CD8-positive, alpha-beta memory T cell (primary cell): ENCODE results near the gene PDSS2. TPM values are rescaled to one million over a fixed set of nuclear protein-coding genes. Genes with fewer than 3 reads are reported as not detected.

Experiments
- CTCF ChIA-PET: fragments of 350-600 bp; sonication (Branson Sonifier 250); formaldehyde crosslinking; loops from one replicate; lab custom pipeline; 2021; ENCODE audit warnings: antibody characterized with exemption; lab: Charles Lee
- POLR2A ChIA-PET: fragments of 350-600 bp; sonication (Branson Sonifier 250); formaldehyde crosslinking; loops from one replicate; lab custom pipeline; 2021; ENCODE audit warnings: antibody characterized with exemption; lab: Charles Lee
- DNase-seq, 5 donors: peaks; one replicate each; pipeline versions ENCODE4 v3.0.0 to v3.0.0-alpha.2; 2020 to 2022; ENCODE audit warnings: mixed read lengths in 1 of 5
- H3K27ac ChIP-seq: one replicate; pipeline ENCODE4 v1.7.0; 2013; ENCODE audit warnings: low read depth, mild to moderate bottlenecking, low read length, moderate library complexity
- H3K27me3 ChIP-seq: 2 replicates; pipeline ENCODE4 v1.7.0; 2013; ENCODE audit warnings: low read length, mild to moderate bottlenecking; ENCODE audit not compliant: insufficient read depth, poor library complexity, severe bottlenecking
- H3K36me3 ChIP-seq: 2 replicates; pipeline ENCODE4 v1.7.0; 2013; ENCODE audit warnings: mild to moderate bottlenecking, low read length, moderate library complexity; ENCODE audit not compliant: insufficient read depth
- H3K4me1 ChIP-seq: 2 replicates; pipeline ENCODE4 v1.7.0; 2013; ENCODE audit warnings: mild to moderate bottlenecking, low read length, moderate library complexity; ENCODE audit not compliant: insufficient read depth
- H3K4me3 ChIP-seq: 2 replicates; pipeline ENCODE4 v1.7.0; 2013; ENCODE audit warnings: mild to moderate bottlenecking, low read length
- H3K9me3 ChIP-seq: 2 replicates; pipeline ENCODE4 v1.7.0; 2013; ENCODE audit warnings: mild to moderate bottlenecking, low read length
- H3K27ac Mint-ChIP-seq, 8 donors: one replicate each; pipeline ENCODE4 v1.8.0; 2020 to 2021; ENCODE audit warnings: mixed read lengths in 8 of 8, mild to moderate bottlenecking in 6 of 8, inconsistent platforms in 3 of 8, moderate library complexity in 3 of 8
- H3K27me3 Mint-ChIP-seq, 2 donors: one replicate each; pipeline ENCODE4 v1.8.0; 2020 to 2021; ENCODE audit warnings: mixed read lengths in 2 of 2, mild to moderate bottlenecking in 1 of 2, moderate library complexity in 1 of 2
- H3K36me3 Mint-ChIP-seq, 3 donors: one replicate each; pipeline ENCODE4 v1.8.0; 2020 to 2021; ENCODE audit warnings: mixed read lengths in 3 of 3, inconsistent platforms in 1 of 3, mild to moderate bottlenecking in 1 of 3
- H3K4me1 Mint-ChIP-seq, 3 donors: one replicate each; pipeline ENCODE4 v1.8.0; 2020 to 2021; ENCODE audit warnings: mixed read lengths in 3 of 3, inconsistent platforms in 1 of 3, mild to moderate bottlenecking in 1 of 3
- H3K4me3 Mint-ChIP-seq, 7 donors: one replicate each; pipeline ENCODE4 v1.8.0; 2020 to 2021; ENCODE audit warnings: mixed read lengths in 7 of 7, mild to moderate bottlenecking in 6 of 7, moderate library complexity in 4 of 7, inconsistent platforms in 2 of 7
- H3K9me3 Mint-ChIP-seq, 5 donors: one replicate each; pipeline ENCODE4 v1.8.0; 2020 to 2022; ENCODE audit warnings: mixed read lengths in 5 of 5, mild to moderate bottlenecking in 3 of 5, moderate library complexity in 2 of 5, inconsistent platforms in 1 of 5
- polyA plus RNA-seq: library from polyadenylated mRNA; unstranded; fragments of 300-500 nt; fragmentation: Illumina TruSeq; gene quantifications from one replicate; pipeline ENCODE4 v1.2.3, GENCODE V29; 2021
- total RNA-seq, 2 experiments: library from RNA; stranded (reverse); gene quantifications; one replicate each; pipeline ENCODE4 v1.2.3, GENCODE V29; 2021

PDSS2 gene
- total and polyA plus RNA-seq, 3 experiments from 2014 or later: 13.4 to 14.2 (median 13.7) TPM

DNA sequence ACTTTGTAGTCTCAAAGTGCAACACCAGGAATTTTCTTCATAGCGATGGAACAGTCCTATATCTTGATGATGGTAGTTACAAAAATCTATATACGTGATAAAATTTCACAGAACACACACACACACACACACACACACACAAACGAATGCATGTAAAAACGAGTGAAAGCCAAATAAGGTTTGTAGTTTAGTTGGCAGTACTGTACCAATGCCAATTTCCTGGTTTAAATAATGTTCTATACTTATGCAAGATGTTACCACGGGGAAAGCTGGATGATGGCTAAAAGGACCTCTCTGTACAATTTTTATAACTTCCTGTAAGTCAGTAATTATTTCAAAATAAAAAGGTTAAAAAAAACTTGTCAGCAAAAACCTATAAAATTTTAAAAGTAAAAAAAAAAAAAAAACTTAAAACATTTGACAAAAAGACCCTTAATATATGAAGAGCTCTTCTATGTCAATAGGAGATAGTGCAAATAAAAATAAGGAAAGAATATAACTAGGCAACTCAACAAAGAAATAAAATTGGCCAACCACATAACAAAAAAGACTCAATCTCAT is 37.6 kb downstream of the PDSS2 start:
- Mint-ChIP-seq H3K27ac (no peak overlapping the region), H3K27me3 (no peaks in the 10 kb centered on the region), H3K4me1 (peaks cover 23 to 47% (median 46%) of the 10 kb centered on the region in 3 donors), H3K36me3 (peaks cover 10 to 19% (median 12%) of the 10 kb centered on the region in 3 donors), H3K4me3 (no peak overlapping the region), H3K9me3 (peaks cover 0 to 11% (median 7%) of the 10 kb centered on the region in 5 donors)
- ChIA-PET CTCF (no interaction called here), POLR2A (no interaction called here)
- DNase-seq: no peak
- no peak overlapping the region for H3K27ac ChIP-seq
- no peaks in the 10 kb centered on the region for H3K9me3 ChIP-seq
- H3K36me3 ChIP-seq: no peaks in the 10 kb centered on the region
- no peak overlapping the region for H3K4me3 ChIP-seq
- no peaks in the 10 kb centered on the region for H3K27me3 ChIP-seq
- no peaks in the 10 kb centered on the region for H3K4me1 ChIP-seq

DNA sequence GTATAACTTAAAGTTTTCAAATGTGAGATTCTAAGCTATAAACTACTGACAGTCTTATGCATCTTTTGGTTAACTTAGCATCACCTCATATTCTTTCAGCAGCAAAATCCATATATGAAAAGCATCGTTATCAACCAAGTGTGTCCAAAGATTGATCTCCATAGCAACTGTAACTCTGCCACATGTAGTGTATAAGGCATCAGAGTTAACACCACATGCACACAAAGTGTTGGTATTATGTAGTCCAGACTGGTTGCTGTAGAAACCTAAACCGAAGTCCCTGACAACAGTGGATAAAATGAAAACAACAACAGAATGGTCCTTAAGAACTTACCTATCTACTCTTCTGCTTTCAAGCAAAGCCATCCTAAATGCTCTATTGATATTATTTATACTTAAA is 39.6 kb downstream of the PDSS2 start:
- Histone ChIP-seq H3K27ac (no peak overlapping the region), H3K4me1 (no peaks in the 10 kb centered on the region), H3K36me3 (no peaks in the 10 kb centered on the region), H3K27me3 (no peaks in the 10 kb centered on the region), H3K9me3 (no peaks in the 10 kb centered on the region), H3K4me3 (no peak overlapping the region)
- no peaks in the 10 kb centered on the region for H3K9me3 Mint-ChIP-seq
- no peak for DNase-seq
- no peak overlapping the region for H3K4me3 Mint-ChIP-seq
- no peaks in the 10 kb centered on the region for H3K27me3 Mint-ChIP-seq
- ChIA-PET POLR2A (no interaction called here), CTCF (no interaction called here)
- H3K27ac Mint-ChIP-seq: no peak overlapping the region
- H3K4me1 Mint-ChIP-seq: peaks cover 19 to 42% (median 40%) of the 10 kb centered on the region in 3 donors
- peaks cover 2 to 6% (median 3%) of the 10 kb centered on the region in 3 donors for H3K36me3 Mint-ChIP-seq

DNA sequence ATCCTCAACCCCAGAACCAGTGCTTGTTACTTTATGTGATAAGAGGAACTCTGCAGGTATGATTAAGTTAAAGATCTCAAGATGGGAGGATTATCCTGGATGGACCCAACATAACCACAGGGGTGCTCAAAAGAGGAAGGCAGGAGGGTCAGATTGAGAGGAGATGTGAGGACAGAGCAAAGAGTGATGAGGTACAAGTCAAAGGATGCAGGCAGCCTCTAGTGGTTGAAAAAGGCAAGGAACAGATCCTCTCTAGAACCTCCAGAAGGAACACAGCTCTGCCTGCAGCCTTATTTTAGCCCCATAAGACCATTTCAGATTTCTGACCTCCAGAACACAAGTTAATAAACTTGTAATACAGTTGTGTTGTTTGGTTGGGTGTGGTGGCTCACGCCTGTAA is 41.2 kb downstream of the PDSS2 start:
- Histone ChIP-seq H3K4me1 (no peaks in the 10 kb centered on the region), H3K36me3 (no peaks in the 10 kb centered on the region), H3K27ac (no peak overlapping the region), H3K9me3 (no peaks in the 10 kb centered on the region), H3K27me3 (no peaks in the 10 kb centered on the region), H3K4me3 (no peak overlapping the region)
- DNase-seq: no peak
- H3K27ac Mint-ChIP-seq: no peak overlapping the region
- H3K4me3 Mint-ChIP-seq: no peak overlapping the region
- H3K9me3 Mint-ChIP-seq: no peaks in the 10 kb centered on the region
- H3K36me3 Mint-ChIP-seq: peaks cover 3 to 9% (median 5%) of the 10 kb centered on the region in 3 donors
- ChIA-PET CTCF (no interaction called here), POLR2A (no interaction called here)
- H3K4me1 Mint-ChIP-seq: peaks cover 15 to 35% (median 34%) of the 10 kb centered on the region in 3 donors
- H3K27me3 Mint-ChIP-seq: no peaks in the 10 kb centered on the region

DNA sequence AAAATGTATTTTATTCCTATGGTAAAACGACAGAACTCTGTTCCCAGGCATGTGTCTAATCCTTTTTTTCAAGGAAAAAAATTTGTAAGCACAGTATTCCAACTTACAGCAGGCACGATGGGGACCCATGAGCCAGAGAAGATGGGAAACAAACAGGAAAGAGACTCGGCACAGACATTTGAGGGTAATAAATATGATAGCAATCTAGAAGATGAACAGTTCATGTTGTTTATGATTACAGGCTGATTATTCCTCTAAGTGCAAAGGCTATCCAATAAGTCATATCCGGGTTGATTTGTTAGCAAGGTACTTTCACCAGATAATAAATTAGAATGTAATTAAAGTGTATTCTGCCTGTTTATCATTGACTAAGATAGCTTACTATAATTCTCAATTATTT is 43.2 kb downstream of the PDSS2 start:
- H3K4me3 Mint-ChIP-seq: no peak overlapping the region

DNA sequence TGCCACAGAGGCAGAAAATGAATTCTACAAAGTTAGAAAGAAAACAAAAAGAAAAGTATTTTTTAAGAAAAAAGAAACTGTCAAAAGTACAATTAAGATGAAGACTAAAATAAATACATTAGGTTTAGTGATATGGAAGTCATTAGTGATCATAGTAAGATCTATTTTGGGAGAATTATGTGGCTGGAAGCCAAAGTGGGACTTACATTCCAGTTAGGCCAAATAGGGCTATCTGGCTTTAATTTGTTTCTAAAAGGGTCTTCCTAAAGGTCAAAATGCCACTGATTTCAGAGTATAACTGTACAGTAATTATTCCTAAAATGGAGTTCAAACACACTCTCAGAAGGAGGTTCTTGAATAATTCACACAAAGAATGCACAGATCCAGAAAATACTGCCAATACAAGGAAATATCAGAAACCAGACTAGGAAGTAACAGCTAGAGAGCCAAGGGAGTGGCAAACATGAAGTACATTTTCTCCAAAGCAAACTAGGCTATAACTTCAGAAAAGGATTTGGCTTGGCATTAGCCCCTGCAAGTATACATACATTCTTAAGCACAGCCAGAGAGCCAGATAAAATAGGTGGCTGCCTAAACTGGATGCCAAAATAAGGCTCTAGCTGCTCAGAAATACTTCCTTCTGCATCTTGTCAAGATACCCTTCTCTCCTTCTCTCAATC is 45.3 kb downstream of the PDSS2 start:
- no peaks in the 10 kb centered on the region for H3K27me3 ChIP-seq
- Mint-ChIP-seq H3K9me3 (no peaks in the 10 kb centered on the region), H3K27ac (no peak overlapping the region), H3K27me3 (no peaks in the 10 kb centered on the region), H3K4me3 (no peak overlapping the region), H3K36me3 (peaks cover 3 to 9% (median 5%) of the 10 kb centered on the region in 3 donors), H3K4me1 (peaks cover 5 to 16% (median 9%) of the 10 kb centered on the region in 3 donors)
- H3K27ac ChIP-seq: no peak overlapping the region
- CTCF ChIA-PET: no interaction called here
- no peak for DNase-seq
- H3K4me3 ChIP-seq: no peak overlapping the region
- H3K36me3 ChIP-seq: no peaks in the 10 kb centered on the region
- H3K4me1 ChIP-seq: no peaks in the 10 kb centered on the region
- POLR2A ChIA-PET: interaction anchor here (0.6 kb wide), 1 partner anchor 844 kb away, joined by 5 read pairs; no protein-coding TSS in a partner anchor
- H3K9me3 ChIP-seq: no peaks in the 10 kb centered on the region

More for the DNA sequence above, 43.2 kb downstream of the PDSS2 start:
- Mint-ChIP-seq H3K9me3 (no peaks in the 10 kb centered on the region), H3K36me3 (peaks cover 3 to 9% (median 5%) of the 10 kb centered on the region in 3 donors), H3K27me3 (no peaks in the 10 kb centered on the region), H3K27ac (no peak overlapping the region), H3K4me1 (peaks cover 12 to 27% (median 26%) of the 10 kb centered on the region in 3 donors)
- no peaks in the 10 kb centered on the region for H3K36me3 ChIP-seq
- H3K27me3 ChIP-seq: no peaks in the 10 kb centered on the region
- no peak for DNase-seq
- no peak overlapping the region for H3K27ac ChIP-seq
- H3K9me3 ChIP-seq: no peaks in the 10 kb centered on the region
- no peak overlapping the region for H3K4me3 ChIP-seq
- POLR2A ChIA-PET: no interaction called here
- no peaks in the 10 kb centered on the region for H3K4me1 ChIP-seq
- CTCF ChIA-PET: no interaction called here

DNA sequence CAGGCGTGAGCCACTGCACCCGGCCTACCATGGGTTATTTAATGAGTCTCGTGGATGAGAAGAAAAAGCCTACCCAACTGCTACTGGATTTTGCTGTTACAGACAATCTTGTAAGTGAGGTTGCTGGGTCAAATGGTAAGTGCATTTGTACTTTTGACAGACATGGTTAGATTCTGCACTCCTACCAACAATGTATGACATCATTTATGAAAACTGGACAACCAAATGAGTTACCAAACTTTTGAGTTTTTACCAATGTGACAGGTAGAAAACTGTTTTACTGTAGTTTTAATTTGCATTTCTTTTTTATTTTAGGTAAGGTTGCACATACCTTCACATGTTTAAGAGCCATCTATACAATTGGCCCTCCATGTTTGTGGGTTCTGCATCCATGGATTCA is 48.2 kb downstream of the PDSS2 start:
- ChIA-PET POLR2A (no interaction called here), CTCF (no interaction called here)
- no peak for DNase-seq
- H3K9me3 ChIP-seq: no peaks in the 10 kb centered on the region
- H3K4me1 ChIP-seq: no peaks in the 10 kb centered on the region
- no peak overlapping the region for H3K27ac Mint-ChIP-seq
- H3K27me3 ChIP-seq: no peaks in the 10 kb centered on the region
- no peaks in the 10 kb centered on the region for H3K36me3 ChIP-seq
- peaks cover 0 to 7% (median under 1%) of the 10 kb centered on the region in 5 donors for H3K9me3 Mint-ChIP-seq
- H3K4me1 Mint-ChIP-seq: peaks cover 0 to 17% (median 3%) of the 10 kb centered on the region in 3 donors
- no peak overlapping the region for H3K4me3 Mint-ChIP-seq
- H3K27me3 Mint-ChIP-seq: no peaks in the 10 kb centered on the region
- no peak overlapping the region for H3K27ac ChIP-seq
- no peak overlapping the region for H3K4me3 ChIP-seq
- peaks cover 3 to 12% (median 6%) of the 10 kb centered on the region in 3 donors for H3K36me3 Mint-ChIP-seq

DNA sequence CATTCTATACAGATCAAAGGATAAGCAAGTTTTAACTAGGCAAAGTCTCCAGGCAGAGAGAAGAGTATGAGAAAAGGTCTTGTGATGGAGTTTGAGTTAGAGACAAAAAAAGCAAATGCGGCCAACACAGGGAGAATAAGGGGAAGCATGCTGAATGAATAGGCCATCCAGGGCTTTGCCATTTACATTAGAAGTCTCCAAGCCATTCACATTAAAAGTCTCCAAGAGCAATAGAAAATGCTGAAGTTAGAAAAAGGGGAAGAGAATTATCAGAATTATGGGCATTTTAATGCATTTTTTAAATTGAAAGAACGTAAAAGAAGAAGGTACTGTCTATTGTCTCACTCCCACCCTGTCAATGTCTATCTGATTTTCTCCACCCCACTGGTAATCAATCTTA is 49.4 kb downstream of the PDSS2 start:
- no peaks in the 10 kb centered on the region for H3K36me3 ChIP-seq
- ChIA-PET POLR2A (no interaction called here), CTCF (no interaction called here)
- Mint-ChIP-seq H3K4me1 (peaks cover 0 to 17% (median 3%) of the 10 kb centered on the region in 3 donors), H3K36me3 (peaks cover 8 to 17% (median 9%) of the 10 kb centered on the region in 3 donors), H3K27ac (no peak overlapping the region), H3K27me3 (no peaks in the 10 kb centered on the region), H3K4me3 (no peak overlapping the region), H3K9me3 (peaks cover 5 to 15% (median 8%) of the 10 kb centered on the region in 5 donors)
- DNase-seq: no peak
- H3K27me3 ChIP-seq: no peaks in the 10 kb centered on the region
- no peak overlapping the region for H3K27ac ChIP-seq
- H3K9me3 ChIP-seq: peaks cover 2% of the 10 kb centered on the region
- H3K4me3 ChIP-seq: no peak overlapping the region
- no peaks in the 10 kb centered on the region for H3K4me1 ChIP-seq

DNA sequence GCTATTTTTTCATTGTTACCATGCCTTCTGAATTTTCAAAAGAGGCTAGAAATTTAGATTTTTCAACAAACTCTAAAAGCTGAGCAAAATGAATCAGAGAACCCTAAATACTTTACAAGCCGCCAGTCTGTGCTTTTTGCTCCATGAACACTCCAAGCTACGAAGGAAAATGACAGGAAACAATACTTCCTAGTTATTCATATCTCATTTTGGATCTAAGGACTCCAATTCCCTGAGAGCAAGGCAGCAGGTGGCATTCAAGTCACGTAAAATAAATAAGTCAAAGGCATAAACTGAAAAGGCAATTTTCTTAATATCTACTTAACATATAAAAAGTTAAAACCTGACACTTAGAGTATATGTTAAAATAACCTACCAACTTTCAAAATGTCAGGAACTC is 50.6 kb downstream of the PDSS2 start:
- ChIA-PET CTCF (no interaction called here), POLR2A (no interaction called here)
- Histone ChIP-seq H3K27ac (no peak overlapping the region), H3K9me3 (peaks cover 9% of the 10 kb centered on the region), H3K36me3 (no peaks in the 10 kb centered on the region), H3K4me3 (no peak overlapping the region), H3K4me1 (no peaks in the 10 kb centered on the region), H3K27me3 (no peaks in the 10 kb centered on the region)
- Mint-ChIP-seq H3K9me3 (peaks cover 16 to 28% (median 21%) of the 10 kb centered on the region in 5 donors), H3K4me3 (no peak overlapping the region), H3K27ac (no peak overlapping the region), H3K36me3 (peaks cover 13 to 27% (median 20%) of the 10 kb centered on the region in 3 donors), H3K27me3 (no peaks in the 10 kb centered on the region), H3K4me1 (peaks cover 0 to 15% (median 5%) of the 10 kb centered on the region in 3 donors)
- no peak for DNase-seq
